ENCODE measurements around the gene STAT3.
"Not testable (repeated sequence)": the region's sequence is repeated elsewhere in the genome, so short reads cannot be mapped to it uniquely, and the experiment has no call there.

Gene STAT3

GRCh38 chr17:42378959-42379594 is 9.2 kb downstream of the STAT3 start:
- DNase-seq (ENCODE audit: low read depth) = no peak
- peak overlapping the region; percentile 37 for H3K4me3 ChIP-seq (ENCODE audit: low read depth, low read length)
- TF ChIP-seq CTCF (conservative IDR thresholded peaks at IDR 0.05; ENCODE audit: low read depth, low read length) = no peak

GRCh38 chr17:42378359-42378958 is 9.8 kb downstream of the STAT3 start:
- no peak overlapping the region for H3K4me3 ChIP-seq (ENCODE audit: low read depth, low read length)
- no peak for DNase-seq (ENCODE audit: low read depth)
- TF ChIP-seq CTCF (conservative IDR thresholded peaks at IDR 0.05; ENCODE audit: low read depth, low read length) = no peak

- no peak for TF ChIP-seq CTCF (conservative IDR thresholded peaks at IDR 0.05; ENCODE audit: low read depth, low read length)
- no peak overlapping the region for H3K4me3 ChIP-seq (ENCODE audit: low read depth, low read length)
- no peak for DNase-seq (ENCODE audit: low read depth)
Measured at GRCh38 chr17:42373896-42374295, 14.3 kb downstream of the STAT3 start.

GRCh38 chr17:42372142-42372541 is 16.1 kb downstream of the STAT3 start:
- TF ChIP-seq CTCF (conservative IDR thresholded peaks at IDR 0.05; ENCODE audit: low read depth, low read length) = no peak
- no peak overlapping the region for H3K4me3 ChIP-seq (ENCODE audit: low read depth, low read length)
- DNase-seq (ENCODE audit: low read depth) = no peak

GRCh38 chr17:42368797-42369561 is 19.3 kb downstream of the STAT3 start:
- H3K4me3 ChIP-seq (ENCODE audit: low read depth, low read length); DNase-seq (ENCODE audit: low read depth): not testable (repeated sequence)

GRCh38 chr17:42368310-42368709 is 19.9 kb downstream of the STAT3 start:
- not testable (repeated sequence) for H3K4me3 ChIP-seq (ENCODE audit: low read depth, low read length); DNase-seq (ENCODE audit: low read depth)

- H3K4me3 ChIP-seq (ENCODE audit: low read depth, low read length) = not testable (repeated sequence)
Measured at GRCh38 chr17:42366176-42367023, 21.8 kb downstream of the STAT3 start.

GRCh38 chr17:42365136-42365535 is 23.1 kb downstream of the STAT3 start:
- TF ChIP-seq CTCF (conservative IDR thresholded peaks at IDR 0.05; ENCODE audit: low read depth, low read length) = no peak
- H3K4me3 ChIP-seq (ENCODE audit: low read depth, low read length) = no peak overlapping the region
- DNase-seq (ENCODE audit: low read depth) = peak; percentile 96

More at GRCh38 chr17:42366176-42367023, 21.8 kb downstream of the STAT3 start:
- not testable (repeated sequence) for DNase-seq (ENCODE audit: low read depth)

All from choroid plexus epithelial cell (primary cell).